ENCODE results near the gene ECHDC3. TPM values are rescaled to one million over a fixed set of nuclear protein-coding genes. Genes with fewer than 3 reads are reported as not detected.
A peak's percentile ranks its signal among the peaks of the same experiment; 100 is the strongest.

The ECHDC3 gene
- total and polyA plus RNA-seq, 2 of the 13 experiments (the other 11 are each of a cell fraction or from before 2014, with no cell fraction given), result not detected

DNA sequence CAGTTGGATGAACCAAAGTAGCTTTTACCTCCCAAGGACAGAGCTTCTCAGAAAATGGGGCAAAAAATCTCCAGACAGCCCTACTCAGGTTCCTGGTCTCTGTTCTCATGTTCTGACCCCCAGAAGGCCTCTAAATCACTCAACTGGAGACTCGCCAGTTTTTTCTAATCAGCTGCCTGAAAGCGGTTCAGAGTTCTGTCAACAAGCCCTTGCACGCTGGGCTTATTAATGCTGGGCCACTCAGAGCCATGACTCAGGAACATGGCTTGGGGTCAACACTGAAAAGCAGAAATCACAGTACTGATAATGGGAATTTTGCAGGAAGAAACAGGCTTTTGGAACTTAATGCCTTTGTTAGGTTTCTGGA is 15.3 kb downstream of the ECHDC3 start (continued):
- TF ChIP-seq, protein P1, sequence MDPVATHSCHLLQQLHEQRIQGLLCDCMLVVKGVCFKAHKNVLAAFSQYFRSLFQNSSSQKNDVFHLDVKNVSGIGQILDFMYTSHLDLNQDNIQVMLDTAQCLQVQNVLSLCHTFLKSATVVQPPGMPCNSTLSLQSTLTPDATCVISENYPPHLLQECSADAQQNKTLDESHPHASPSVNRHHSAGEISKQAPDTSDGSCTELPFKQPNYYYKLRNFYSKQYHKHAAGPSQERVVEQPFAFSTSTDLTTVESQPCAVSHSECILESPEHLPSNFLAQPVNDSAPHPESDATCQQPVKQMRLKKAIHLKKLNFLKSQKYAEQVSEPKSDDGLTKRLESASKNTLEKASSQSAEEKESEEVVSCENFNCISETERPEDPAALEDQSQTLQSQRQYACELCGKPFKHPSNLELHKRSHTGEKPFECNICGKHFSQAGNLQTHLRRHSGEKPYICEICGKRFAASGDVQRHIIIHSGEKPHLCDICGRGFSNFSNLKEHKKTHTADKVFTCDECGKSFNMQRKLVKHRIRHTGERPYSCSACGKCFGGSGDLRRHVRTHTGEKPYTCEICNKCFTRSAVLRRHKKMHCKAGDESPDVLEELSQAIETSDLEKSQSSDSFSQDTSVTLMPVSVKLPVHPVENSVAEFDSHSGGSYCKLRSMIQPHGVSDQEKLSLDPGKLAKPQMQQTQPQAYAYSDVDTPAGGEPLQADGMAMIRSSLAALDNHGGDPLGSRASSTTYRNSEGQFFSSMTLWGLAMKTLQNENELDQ (CRISPR knock-in tag; IDR thresholded peaks at IDR 0.05; ENCODE audit: borderline replicate concordance), result no peak
- TF ChIP-seq ZNF619 (CRISPR knock-in tag; IDR thresholded peaks at IDR 0.05), result no peak
- TF ChIP-seq POGZ (CRISPR knock-in tag; IDR thresholded peaks at IDR 0.05), result peak; percentile 50; the same call in 1 of the 2 replicates
- no peak for TF ChIP-seq SP2 (CRISPR knock-in tag; IDR thresholded peaks at IDR 0.05)
- TF ChIP-seq, protein P2, sequence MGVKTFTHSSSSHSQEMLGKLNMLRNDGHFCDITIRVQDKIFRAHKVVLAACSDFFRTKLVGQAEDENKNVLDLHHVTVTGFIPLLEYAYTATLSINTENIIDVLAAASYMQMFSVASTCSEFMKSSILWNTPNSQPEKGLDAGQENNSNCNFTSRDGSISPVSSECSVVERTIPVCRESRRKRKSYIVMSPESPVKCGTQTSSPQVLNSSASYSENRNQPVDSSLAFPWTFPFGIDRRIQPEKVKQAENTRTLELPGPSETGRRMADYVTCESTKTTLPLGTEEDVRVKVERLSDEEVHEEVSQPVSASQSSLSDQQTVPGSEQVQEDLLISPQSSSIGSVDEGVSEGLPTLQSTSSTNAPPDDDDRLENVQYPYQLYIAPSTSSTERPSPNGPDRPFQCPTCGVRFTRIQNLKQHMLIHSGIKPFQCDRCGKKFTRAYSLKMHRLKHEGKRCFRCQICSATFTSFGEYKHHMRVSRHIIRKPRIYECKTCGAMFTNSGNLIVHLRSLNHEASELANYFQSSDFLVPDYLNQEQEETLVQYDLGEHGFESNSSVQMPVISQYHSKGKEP (CRISPR knock-in tag; IDR thresholded peaks at IDR 0.05), result no peak
- TF ChIP-seq, protein P3, sequence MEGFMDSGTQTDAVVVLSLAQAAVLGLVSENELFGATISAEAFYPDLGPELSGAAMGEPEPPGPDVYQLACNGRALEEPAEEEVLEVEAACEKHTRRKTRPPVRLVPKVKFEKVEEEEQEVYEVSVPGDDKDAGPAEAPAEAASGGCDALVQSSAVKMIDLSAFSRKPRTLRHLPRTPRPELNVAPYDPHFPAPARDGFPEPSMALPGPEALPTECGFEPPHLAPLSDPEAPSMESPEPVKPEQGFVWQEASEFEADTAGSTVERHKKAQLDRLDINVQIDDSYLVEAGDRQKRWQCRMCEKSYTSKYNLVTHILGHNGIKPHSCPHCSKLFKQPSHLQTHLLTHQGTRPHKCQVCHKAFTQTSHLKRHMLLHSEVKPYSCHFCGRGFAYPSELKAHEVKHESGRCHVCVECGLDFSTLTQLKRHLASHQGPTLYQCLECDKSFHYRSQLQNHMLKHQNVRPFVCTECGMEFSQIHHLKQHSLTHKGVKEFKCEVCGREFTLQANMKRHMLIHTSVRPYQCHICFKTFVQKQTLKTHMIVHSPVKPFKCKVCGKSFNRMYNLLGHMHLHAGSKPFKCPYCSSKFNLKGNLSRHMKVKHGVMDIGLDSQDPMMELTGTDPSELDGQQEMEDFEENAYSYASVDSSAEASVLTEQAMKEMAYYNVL (CRISPR knock-in tag; IDR thresholded peaks at IDR 0.05; ENCODE audit: borderline replicate concordance), result no peak; the same call in 1 of the 2 replicates
- no peak for TF ChIP-seq GABPA (IDR thresholded peaks at IDR 0.05; ENCODE audit: low read depth, low read length)
- TF ChIP-seq GABPA (CRISPR knock-in tag; IDR thresholded peaks at IDR 0.05; ENCODE audit: low read depth), result no peak
- TF ChIP-seq, protein P4, sequence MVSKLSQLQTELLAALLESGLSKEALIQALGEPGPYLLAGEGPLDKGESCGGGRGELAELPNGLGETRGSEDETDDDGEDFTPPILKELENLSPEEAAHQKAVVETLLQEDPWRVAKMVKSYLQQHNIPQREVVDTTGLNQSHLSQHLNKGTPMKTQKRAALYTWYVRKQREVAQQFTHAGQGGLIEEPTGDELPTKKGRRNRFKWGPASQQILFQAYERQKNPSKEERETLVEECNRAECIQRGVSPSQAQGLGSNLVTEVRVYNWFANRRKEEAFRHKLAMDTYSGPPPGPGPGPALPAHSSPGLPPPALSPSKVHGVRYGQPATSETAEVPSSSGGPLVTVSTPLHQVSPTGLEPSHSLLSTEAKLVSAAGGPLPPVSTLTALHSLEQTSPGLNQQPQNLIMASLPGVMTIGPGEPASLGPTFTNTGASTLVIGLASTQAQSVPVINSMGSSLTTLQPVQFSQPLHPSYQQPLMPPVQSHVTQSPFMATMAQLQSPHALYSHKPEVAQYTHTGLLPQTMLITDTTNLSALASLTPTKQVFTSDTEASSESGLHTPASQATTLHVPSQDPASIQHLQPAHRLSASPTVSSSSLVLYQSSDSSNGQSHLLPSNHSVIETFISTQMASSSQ (IDR thresholded peaks at IDR 0.05; ENCODE audit: low read depth), result no peak
- TF ChIP-seq, protein P4 (CRISPR knock-in tag; IDR thresholded peaks at IDR 0.05; ENCODE audit: borderline replicate concordance), result no peak
- no peak for TF ChIP-seq ZKSCAN5 (CRISPR knock-in tag; IDR thresholded peaks at IDR 0.05)
- peak; percentile 20 for TF ChIP-seq XRCC5 (optimal IDR thresholded peaks at IDR 0.05; ENCODE audit: low read length)
- TF ChIP-seq SIN3A (IDR thresholded peaks at IDR 0.05; ENCODE audit: borderline replicate concordance, low read depth, low read length), result 0 out of 2 replicates have a peak, but pooled peaks have one; percentile 53
- TF ChIP-seq, protein P5, sequence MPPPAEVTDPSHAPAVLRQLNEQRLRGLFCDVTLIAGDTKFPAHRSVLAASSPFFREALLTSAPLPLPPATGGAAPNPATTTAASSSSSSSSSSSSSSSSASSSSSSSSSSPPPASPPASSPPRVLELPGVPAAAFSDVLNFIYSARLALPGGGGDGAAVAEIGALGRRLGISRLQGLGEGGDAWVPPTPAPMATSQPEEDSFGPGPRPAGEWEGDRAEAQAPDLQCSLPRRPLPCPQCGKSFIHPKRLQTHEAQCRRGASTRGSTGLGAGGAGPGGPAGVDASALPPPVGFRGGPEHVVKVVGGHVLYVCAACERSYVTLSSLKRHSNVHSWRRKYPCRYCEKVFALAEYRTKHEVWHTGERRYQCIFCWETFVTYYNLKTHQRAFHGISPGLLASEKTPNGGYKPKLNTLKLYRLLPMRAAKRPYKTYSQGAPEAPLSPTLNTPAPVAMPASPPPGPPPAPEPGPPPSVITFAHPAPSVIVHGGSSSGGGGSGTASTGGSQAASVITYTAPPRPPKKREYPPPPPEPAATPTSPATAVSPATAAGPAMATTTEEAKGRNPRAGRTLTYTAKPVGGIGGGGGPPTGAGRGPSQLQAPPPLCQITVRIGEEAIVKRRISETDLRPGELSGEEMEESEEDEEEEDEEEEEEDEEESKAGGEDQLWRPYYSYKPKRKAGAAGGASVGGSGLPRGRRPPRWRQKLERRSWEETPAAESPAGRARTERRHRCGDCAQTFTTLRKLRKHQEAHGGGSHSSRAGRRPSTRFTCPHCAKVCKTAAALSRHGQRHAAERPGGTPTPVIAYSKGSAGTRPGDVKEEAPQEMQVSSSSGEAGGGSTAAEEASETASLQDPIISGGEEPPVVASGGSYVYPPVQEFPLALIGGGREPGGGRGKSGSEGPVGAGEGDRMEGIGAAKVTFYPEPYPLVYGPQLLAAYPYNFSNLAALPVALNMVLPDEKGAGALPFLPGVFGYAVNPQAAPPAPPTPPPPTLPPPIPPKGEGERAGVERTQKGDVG (CRISPR knock-in tag; IDR thresholded peaks at IDR 0.05; ENCODE audit: borderline replicate concordance), result no peak
- TF ChIP-seq TARDBP (CRISPR knock-in tag; IDR thresholded peaks at IDR 0.05), result peak; percentile 43; the same call in 1 of the 2 replicates
- no peak for TF ChIP-seq SP5 (CRISPR knock-in tag; IDR thresholded peaks at IDR 0.05; ENCODE audit: borderline replicate concordance, low read depth)
- no peak for TF ChIP-seq ZNF75D (CRISPR knock-in tag; IDR thresholded peaks at IDR 0.05; ENCODE audit: borderline replicate concordance)

All from HepG2 (cell line).